ENCODE measurements around the gene STAC3. TPM values are rescaled to one million over a fixed set of nuclear protein-coding genes. Genes with fewer than 3 reads are reported as not detected.

The STAC3 gene
- total and polyA plus RNA-seq, 11 donors = 0.47 to 5.7 (median 0.80) TPM; not detected in 1

DNA sequence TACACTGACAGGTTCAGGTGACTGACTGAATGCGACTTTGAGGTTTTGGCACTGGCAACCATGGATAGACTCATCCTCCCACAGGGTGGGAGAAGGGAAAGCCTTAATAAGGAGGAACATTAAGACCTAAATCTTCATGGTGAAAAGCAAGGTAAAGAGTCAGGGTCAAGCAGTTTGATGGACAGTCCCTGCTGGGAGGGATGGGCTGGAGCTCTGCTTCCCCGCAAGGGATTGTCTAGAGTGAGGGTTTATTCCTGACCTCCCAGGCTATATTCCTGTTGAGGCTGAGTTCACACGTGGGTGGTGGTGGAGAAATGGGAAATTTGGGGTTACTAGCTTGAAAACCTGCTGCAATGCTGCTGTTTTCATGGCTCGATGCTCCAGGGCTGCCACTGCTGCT is 9.4 kb upstream of the STAC3 start:
- 78 to 88% (median 80%) methylated on average over 4 of the region's 4 CpGs for WGBS, 4 donors
- Histone ChIP-seq H3K9me3 (no peaks in the 10 kb centered on the region), H3K27me3 (no peaks in the 10 kb centered on the region), H3K4me3 (no peak overlapping the region), H3K4me1 (peaks cover 0 to 57% (median 22%) of the 10 kb centered on the region in 12 donors), H3K36me3 (peaks cover 0 to 77% (median 49%) of the 10 kb centered on the region in 9 donors), H3K27ac (peak overlapping the region; percentile 24 to 89 (median 84))
- ATAC-seq = no peak
- intact Hi-C loops (cut with DNase I) = loop anchor here in 4 of 10 donors (5.0 kb wide), 1 partner anchor 192 kb away; no protein-coding TSS in a partner anchor
- no peak for DNase-seq
- TF ChIP-seq, protein P1, sequence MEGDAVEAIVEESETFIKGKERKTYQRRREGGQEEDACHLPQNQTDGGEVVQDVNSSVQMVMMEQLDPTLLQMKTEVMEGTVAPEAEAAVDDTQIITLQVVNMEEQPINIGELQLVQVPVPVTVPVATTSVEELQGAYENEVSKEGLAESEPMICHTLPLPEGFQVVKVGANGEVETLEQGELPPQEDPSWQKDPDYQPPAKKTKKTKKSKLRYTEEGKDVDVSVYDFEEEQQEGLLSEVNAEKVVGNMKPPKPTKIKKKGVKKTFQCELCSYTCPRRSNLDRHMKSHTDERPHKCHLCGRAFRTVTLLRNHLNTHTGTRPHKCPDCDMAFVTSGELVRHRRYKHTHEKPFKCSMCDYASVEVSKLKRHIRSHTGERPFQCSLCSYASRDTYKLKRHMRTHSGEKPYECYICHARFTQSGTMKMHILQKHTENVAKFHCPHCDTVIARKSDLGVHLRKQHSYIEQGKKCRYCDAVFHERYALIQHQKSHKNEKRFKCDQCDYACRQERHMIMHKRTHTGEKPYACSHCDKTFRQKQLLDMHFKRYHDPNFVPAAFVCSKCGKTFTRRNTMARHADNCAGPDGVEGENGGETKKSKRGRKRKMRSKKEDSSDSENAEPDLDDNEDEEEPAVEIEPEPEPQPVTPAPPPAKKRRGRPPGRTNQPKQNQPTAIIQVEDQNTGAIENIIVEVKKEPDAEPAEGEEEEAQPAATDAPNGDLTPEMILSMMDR (IDR thresholded peaks at IDR 0.05) = no peak
- TF ChIP-seq POLR2A (IDR thresholded peaks at IDR 0.05) = no peak

DNA sequence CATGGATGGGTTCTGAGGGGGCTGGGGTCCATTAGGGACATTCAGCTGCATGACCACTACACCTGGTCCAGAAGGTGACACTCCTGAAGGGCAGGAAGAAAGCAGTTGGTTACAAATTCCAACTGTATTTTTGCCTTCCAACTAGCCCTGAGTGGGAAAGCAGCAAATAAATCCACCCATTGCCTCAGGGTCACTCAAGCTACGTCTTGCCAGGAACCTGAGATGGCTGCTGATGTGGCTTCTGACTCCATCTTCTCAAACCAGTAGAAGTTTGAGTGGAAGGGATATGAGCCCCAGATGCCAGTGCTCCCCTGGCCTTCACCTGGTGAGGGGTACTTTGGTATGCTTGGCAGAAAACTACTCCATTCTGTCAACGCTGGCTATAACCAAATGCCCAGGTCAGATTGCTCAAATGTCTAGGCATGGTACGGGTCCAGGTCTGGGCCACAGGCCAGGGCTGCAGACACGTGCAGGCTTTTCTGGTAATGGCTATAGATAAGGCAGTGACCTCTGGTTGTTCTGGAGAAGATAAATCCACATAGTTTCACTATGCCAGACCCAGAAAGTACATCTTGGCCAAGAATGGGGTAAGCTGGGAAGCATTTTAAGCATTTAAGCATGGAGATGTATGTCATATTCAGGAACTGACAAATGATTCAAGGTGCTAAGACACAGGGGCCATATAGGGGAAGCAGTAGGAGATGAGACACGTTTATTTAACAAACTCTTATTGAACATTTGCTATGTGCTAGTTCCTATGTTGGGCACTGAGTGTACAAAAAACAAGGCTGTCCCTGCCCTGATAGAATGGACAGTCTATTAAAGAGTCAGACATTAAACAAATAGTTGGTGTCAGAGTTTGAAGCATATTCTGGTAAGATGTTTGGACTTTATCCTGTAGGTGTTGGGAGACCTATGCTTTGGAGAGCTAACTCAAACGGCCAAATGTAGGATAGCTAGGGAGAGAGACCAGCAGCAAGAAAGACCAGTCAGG is 8.3 kb upstream of the STAC3 start:
- H3K27ac ChIP-seq = peak overlapping the region; percentile 62 to 89 (median 84)
- no peaks in the 10 kb centered on the region for H3K9me3 ChIP-seq
- peaks cover 0 to 49% (median 20%) of the 10 kb centered on the region in 12 donors for H3K4me1 ChIP-seq
- H3K27me3 ChIP-seq = no peaks in the 10 kb centered on the region
- peaks cover 0 to 84% (median 58%) of the 10 kb centered on the region in 9 donors for H3K36me3 ChIP-seq
- TF ChIP-seq, protein P1 (IDR thresholded peaks at IDR 0.05) = no peak
- no peak for TF ChIP-seq POLR2A (IDR thresholded peaks at IDR 0.05)
- no peak overlapping the region for H3K4me3 ChIP-seq
- DNase-seq (peak; percentile 69 to 83 (median 77)), ATAC-seq (peak; percentile 84 to 90 (median 87))
- intact Hi-C loops (cut with DNase I) = no loop called here
- WGBS, 4 donors = 44 to 70% (median 56%) methylated on average over 5 to 6 of the region's 6 CpGs

DNA sequence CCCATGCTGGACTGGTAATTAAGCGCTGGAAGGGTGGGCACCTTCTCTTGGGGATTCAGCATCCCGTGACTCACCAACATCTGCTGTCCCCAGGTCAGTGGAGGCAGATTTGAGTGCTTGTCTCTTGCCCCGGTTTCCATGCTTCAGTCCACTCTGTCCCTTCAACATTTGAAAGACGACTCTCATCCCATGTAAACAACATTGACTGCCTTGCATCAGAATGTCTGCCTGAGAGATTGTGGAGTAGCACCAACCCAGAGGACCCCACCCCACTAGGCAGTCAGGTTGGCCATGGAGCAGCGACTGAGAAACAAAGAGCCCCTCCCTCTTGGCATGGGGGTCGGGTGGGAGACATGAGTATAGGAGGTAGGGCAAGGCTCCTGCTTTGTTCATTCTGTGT is 4.9 kb upstream of the STAC3 start:
- H3K36me3 ChIP-seq = peaks cover 0 to 72% (median 52%) of the 10 kb centered on the region in 9 donors

More for the DNA sequence above, 4.9 kb upstream of the STAC3 start:
- ATAC-seq (no peak), DNase-seq (no peak)
- WGBS, 4 donors = 81 to 91% (median 86%) methylated on average over 6 of the region's 6 CpGs
- Histone ChIP-seq H3K27ac (no peak overlapping the region), H3K27me3 (no peaks in the 10 kb centered on the region), H3K4me3 (no peak overlapping the region), H3K9me3 (no peaks in the 10 kb centered on the region), H3K4me1 (peaks cover 0 to 23% (median 9%) of the 10 kb centered on the region in 12 donors)
- intact Hi-C loops (cut with DNase I) = no loop called here
- no peak for TF ChIP-seq POLR2A (IDR thresholded peaks at IDR 0.05)
- TF ChIP-seq, protein P1 (IDR thresholded peaks at IDR 0.05) = no peak

Measured in heart left ventricle (tissue), 16 donors.